OCI-LY1 (cell line): ENCODE data around the gene PPP1R1C.

ENCODE experiments used
- H2AFZ ChIP-seq: fragments of 200-600 bp; sonication (generic), shearing (Covaris generic); 2 replicates; pipeline ENCODE4 v1.6.0; 2014; ENCODE audit warnings: antibody characterized with exemption, mild to moderate bottlenecking, low read length
- H3F3A ChIP-seq: fragments of 200-600 bp; sonication (generic), shearing (Covaris generic); 2 replicates; pipeline ENCODE4 v1.6.0; 2014; ENCODE audit warnings: mild to moderate bottlenecking, antibody characterized with exemption, low read length, moderate library complexity; ENCODE audit not compliant: insufficient read depth
- H3K27ac ChIP-seq: fragments of 200-600 bp; sonication (generic); 2 replicates; pipeline ENCODE4 v1.5.1; 2014; ENCODE audit warnings: low read length, mixed run types, mild to moderate bottlenecking, low read depth; ENCODE audit not compliant: poor library complexity, severe bottlenecking
- H3K27me3 ChIP-seq: fragments of 200-600 bp; sonication (generic); 2 replicates; pipeline ENCODE4 v1.6.0; 2014; ENCODE audit warnings: antibody characterized with exemption, mild to moderate bottlenecking, low read length, moderate library complexity; ENCODE audit not compliant: insufficient read depth
- H3K36me3 ChIP-seq: fragments of 200-600 bp; sonication (generic); 2 replicates; pipeline ENCODE4 v1.6.1; 2014; ENCODE audit warnings: mild to moderate bottlenecking, antibody characterized with exemption, low read length, moderate library complexity, mixed read lengths; ENCODE audit not compliant: insufficient read depth
- H3K4me1 ChIP-seq: fragments of 200-600 bp; sonication (generic); 2 replicates; pipeline ENCODE4 v1.5.1; 2014; ENCODE audit warnings: mild to moderate bottlenecking, low read length, moderate library complexity; ENCODE audit not compliant: insufficient read depth, severe bottlenecking
- H3K4me2 ChIP-seq: fragments of 200-600 bp; sonication (generic), shearing (Covaris generic); 2 replicates; pipeline ENCODE4 v1.6.1; 2014; ENCODE audit warnings: low read length
- H3K4me3 ChIP-seq: fragments of 200-600 bp; sonication (generic); 2 replicates; pipeline ENCODE4 v1.5.1; 2014; ENCODE audit warnings: low read length, low read depth, mild to moderate bottlenecking, mixed read lengths; ENCODE audit not compliant: poor library complexity, severe bottlenecking
- H3K79me2 ChIP-seq: fragments of 200-600 bp; shearing (Covaris generic); 2 replicates; pipeline ENCODE4 v1.6.1; 2016; ENCODE audit warnings: mixed run types, low read length, mixed read lengths; ENCODE audit not compliant: insufficient read depth
- H3K9ac ChIP-seq: fragments of 200-600 bp; sonication (generic), shearing (Covaris generic); 2 replicates; pipeline ENCODE4 v1.6.1; 2014; ENCODE audit warnings: mild to moderate bottlenecking, low read length, mixed read lengths
- H3K9me2 ChIP-seq: fragments of 200-600 bp; sonication (generic), shearing (Covaris generic); 2 replicates; pipeline ENCODE4 v1.6.1; 2014; ENCODE audit warnings: low read depth, mild to moderate bottlenecking, low read length, mixed read lengths
- H3K9me3 ChIP-seq: fragments of 200-600 bp; shearing (Covaris generic); 2 replicates; pipeline ENCODE4 v1.6.1; 2014; ENCODE audit warnings: low read length, mixed read lengths
- H4K20me1 ChIP-seq: fragments of 200-600 bp; sonication (generic), shearing (Covaris generic); 2 replicates; pipeline ENCODE4 v1.6.0; 2016; ENCODE audit warnings: mild to moderate bottlenecking, low read length; ENCODE audit not compliant: insufficient read depth
- CTCF ChIP-seq: fragments of 200-600 bp; sonication (generic), shearing (Covaris generic); IDR thresholded peaks from 2 replicates; pipeline ENCODE4 v1.5.1; 2017; ENCODE audit warnings: mild to moderate bottlenecking, antibody characterized with exemption, low read length, moderate library complexity, mixed read lengths
- EZH2 ChIP-seq: fragments of 200-600 bp; sonication (generic), shearing (Covaris generic); IDR thresholded peaks from 2 replicates; pipeline ENCODE4 v1.8.0; 2017; ENCODE audit warnings: borderline replicate concordance, mixed run types, mild to moderate bottlenecking, antibody characterized with exemption, low read length, moderate library complexity, mixed read lengths

Gene PPP1R1C

GRCh38 chr2:182048621-182049020 is 63.0 kb downstream of the PPP1R1C start:
- Histone ChIP-seq H3K9ac (no peak overlapping the region), H3K27ac (no peak overlapping the region), H3K4me1 (peaks cover 24% of the 10 kb centered on the region), H3K9me2 (no peaks in the 10 kb centered on the region), H3K79me2 (no peaks in the 10 kb centered on the region), H3F3A (no peaks in the 10 kb centered on the region), H4K20me1 (no peaks in the 10 kb centered on the region), H3K36me3 (no peaks in the 10 kb centered on the region), H3K4me3 (no peak overlapping the region), H3K4me2 (no peak overlapping the region), H2AFZ (no peak overlapping the region), H3K9me3 (no peaks in the 10 kb centered on the region), H3K27me3 (no peaks in the 10 kb centered on the region)
- TF ChIP-seq CTCF = no peak
- TF ChIP-seq EZH2 = no peak

- no peaks in the 10 kb centered on the region for H3K36me3 ChIP-seq
Measured at GRCh38 chr2:182049372-182050148, 63.9 kb downstream of the PPP1R1C start.

DNA sequence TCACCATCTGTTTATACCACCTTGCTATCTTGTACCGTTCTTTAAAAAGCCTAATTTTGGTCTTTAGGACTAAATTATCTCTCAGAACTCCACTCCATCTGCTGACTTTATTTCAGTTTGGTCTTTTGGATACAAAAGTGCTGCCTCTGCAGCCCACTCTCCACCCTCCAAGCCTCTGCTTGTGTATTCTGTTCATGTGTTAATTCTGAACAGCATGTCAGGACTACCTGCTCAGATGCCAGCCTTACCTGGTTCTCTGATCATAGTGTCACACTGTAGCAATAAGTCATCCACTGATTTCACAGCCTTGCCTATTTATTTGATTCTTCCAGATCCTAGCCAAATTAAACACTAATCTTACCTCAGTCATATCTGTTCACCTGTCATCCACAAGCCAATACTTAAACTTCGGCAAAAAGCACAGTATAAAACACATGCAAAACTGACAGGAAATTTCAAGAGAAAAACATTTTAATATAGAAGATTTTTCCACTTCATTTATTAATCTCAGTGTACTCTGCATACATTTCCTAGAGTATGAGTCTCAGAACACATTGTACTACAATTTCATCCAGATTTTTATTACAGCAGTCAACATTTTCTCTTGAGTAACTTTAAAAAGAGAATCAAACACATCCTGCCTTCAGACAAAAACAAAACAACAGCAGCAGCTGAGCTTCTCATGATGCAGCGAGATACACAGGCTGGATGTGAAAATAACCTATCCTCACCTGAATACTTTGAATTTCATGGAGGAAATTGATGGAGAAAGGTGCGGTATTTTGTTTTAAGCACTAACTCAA is 64.9 kb downstream of the PPP1R1C start:
- Histone ChIP-seq H3K9me2 (no peaks in the 10 kb centered on the region), H3F3A (no peaks in the 10 kb centered on the region), H4K20me1 (no peaks in the 10 kb centered on the region), H3K9ac (no peak overlapping the region), H3K4me2 (no peak overlapping the region), H2AFZ (no peak overlapping the region), H3K9me3 (no peaks in the 10 kb centered on the region), H3K27me3 (no peaks in the 10 kb centered on the region), H3K4me3 (no peak overlapping the region), H3K27ac (peak overlapping the region; percentile 45), H3K79me2 (no peaks in the 10 kb centered on the region), H3K4me1 (peaks cover 24% of the 10 kb centered on the region), H3K36me3 (no peaks in the 10 kb centered on the region)
- TF ChIP-seq EZH2 (no peak), CTCF (no peak)

More at GRCh38 chr2:182049372-182050148, 63.9 kb downstream of the PPP1R1C start:
- H3K9me3 ChIP-seq = no peaks in the 10 kb centered on the region
- peak overlapping the region; percentile 45 for H3K27ac ChIP-seq
- peaks cover 24% of the 10 kb centered on the region for H3K4me1 ChIP-seq
- no peak overlapping the region for H2AFZ ChIP-seq
- H3K4me2 ChIP-seq = no peak overlapping the region
- no peak overlapping the region for H3K4me3 ChIP-seq
- no peaks in the 10 kb centered on the region for H3K79me2 ChIP-seq
- H4K20me1 ChIP-seq = no peaks in the 10 kb centered on the region
- no peak overlapping the region for H3K9ac ChIP-seq
- H3K27me3 ChIP-seq = no peaks in the 10 kb centered on the region
- H3F3A ChIP-seq = no peaks in the 10 kb centered on the region
- H3K9me2 ChIP-seq = no peaks in the 10 kb centered on the region
- TF ChIP-seq CTCF = no peak
- no peak for TF ChIP-seq EZH2
